Measurements from ENCODE around the gene GPR25.

DNA sequence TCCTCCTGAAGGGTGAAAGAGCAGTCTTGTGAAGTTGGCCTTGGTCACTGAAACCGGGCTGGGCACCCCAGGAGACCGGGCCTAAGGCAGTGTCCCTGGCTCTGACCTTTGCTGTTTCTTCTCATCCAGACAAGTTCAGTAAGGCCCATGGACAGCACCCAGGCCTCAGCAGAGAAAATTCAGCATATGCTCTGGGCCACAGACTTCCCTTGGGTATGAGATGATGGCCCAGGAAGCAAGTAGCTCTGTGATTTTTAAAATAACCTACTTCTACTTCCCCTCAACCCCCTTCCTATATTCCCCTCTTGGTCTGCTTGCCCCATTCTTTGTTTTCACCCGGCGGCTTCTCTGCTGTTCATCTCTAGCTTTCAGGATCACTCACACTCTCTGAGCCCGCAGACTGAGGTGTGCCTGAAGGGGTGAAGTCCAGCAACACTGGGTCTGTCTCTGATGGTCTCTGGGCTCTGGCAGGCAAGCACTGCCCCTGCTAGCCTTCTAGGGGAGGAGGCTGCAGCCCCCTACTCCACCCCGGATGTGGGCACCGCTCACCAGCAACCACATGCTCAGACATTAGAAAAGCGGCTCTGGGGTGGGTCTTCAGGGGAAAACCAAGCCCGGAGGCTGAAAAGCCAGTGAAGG, 2.9 kb upstream of the GPR25 start:
- TF ChIP-seq, protein P1, sequence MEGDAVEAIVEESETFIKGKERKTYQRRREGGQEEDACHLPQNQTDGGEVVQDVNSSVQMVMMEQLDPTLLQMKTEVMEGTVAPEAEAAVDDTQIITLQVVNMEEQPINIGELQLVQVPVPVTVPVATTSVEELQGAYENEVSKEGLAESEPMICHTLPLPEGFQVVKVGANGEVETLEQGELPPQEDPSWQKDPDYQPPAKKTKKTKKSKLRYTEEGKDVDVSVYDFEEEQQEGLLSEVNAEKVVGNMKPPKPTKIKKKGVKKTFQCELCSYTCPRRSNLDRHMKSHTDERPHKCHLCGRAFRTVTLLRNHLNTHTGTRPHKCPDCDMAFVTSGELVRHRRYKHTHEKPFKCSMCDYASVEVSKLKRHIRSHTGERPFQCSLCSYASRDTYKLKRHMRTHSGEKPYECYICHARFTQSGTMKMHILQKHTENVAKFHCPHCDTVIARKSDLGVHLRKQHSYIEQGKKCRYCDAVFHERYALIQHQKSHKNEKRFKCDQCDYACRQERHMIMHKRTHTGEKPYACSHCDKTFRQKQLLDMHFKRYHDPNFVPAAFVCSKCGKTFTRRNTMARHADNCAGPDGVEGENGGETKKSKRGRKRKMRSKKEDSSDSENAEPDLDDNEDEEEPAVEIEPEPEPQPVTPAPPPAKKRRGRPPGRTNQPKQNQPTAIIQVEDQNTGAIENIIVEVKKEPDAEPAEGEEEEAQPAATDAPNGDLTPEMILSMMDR (conservative IDR thresholded peaks at IDR 0.05; ENCODE audit: low read length) = no peak
- TF ChIP-seq EZH2phosphoT487 (IDR thresholded peaks at IDR 0.05; ENCODE audit: borderline replicate concordance) = no peak
